Measurements from ENCODE around the gene TM6SF1. TPM values are rescaled to one million over a fixed set of nuclear protein-coding genes. Genes with fewer than 3 reads are reported as not detected.

TM6SF1 gene
- total RNA-seq, 4 donors from 2014 or later, result 0.45 to 4.3 (median 2.5) TPM

- Histone ChIP-seq H3K9me3 (peaks cover 0 to 22% (median 0%) of the 10 kb centered on the region in 3 donors), H3K36me3 (no peaks in the 10 kb centered on the region), H3K4me3 (no peak overlapping the region), H3K4me1 (no peaks in the 10 kb centered on the region), H3K27ac (no peak overlapping the region), H3K27me3 (no peaks in the 10 kb centered on the region)
- TF ChIP-seq POLR2A (IDR thresholded peaks at IDR 0.05) (no peak), CTCF (IDR thresholded peaks at IDR 0.05) (no peak)
- DNase-seq, result no peak
- intact Hi-C loops (cut with DNase I), result no loop called here
- 67 to 68% methylated on average over 4 of the region's 4 CpGs for WGBS, 2 donors
Observed at GRCh38 chr15:83170474-83171165, 63.2 kb downstream of the TM6SF1 start.

GRCh38 chr15:83174891-83175290 is 67.4 kb downstream of the TM6SF1 start:
- intact Hi-C loops (cut with DNase I), result no loop called here
- no peak for TF ChIP-seq POLR2A (IDR thresholded peaks at IDR 0.05)
- no peak for TF ChIP-seq CTCF (IDR thresholded peaks at IDR 0.05)
- no peaks in the 10 kb centered on the region for H3K27me3 ChIP-seq
- WGBS, 2 donors, result 83 to 92% methylated on average over 1 of the region's 1 CpG
- H3K9me3 ChIP-seq, result no peaks in the 10 kb centered on the region
- no peaks in the 10 kb centered on the region for H3K4me1 ChIP-seq
- no peak overlapping the region for H3K4me3 ChIP-seq
- H3K36me3 ChIP-seq, result no peaks in the 10 kb centered on the region
- no peak for DNase-seq
- H3K27ac ChIP-seq, result no peak overlapping the region

- TF ChIP-seq CTCF (IDR thresholded peaks at IDR 0.05) (no peak), POLR2A (IDR thresholded peaks at IDR 0.05) (no peak)
- DNase-seq, result no peak
- H3K4me3 ChIP-seq, result no peak overlapping the region
- H3K27me3 ChIP-seq, result no peaks in the 10 kb centered on the region
- no peaks in the 10 kb centered on the region for H3K9me3 ChIP-seq
- no peaks in the 10 kb centered on the region for H3K36me3 ChIP-seq
- no peak overlapping the region for H3K27ac ChIP-seq
- intact Hi-C loops (cut with DNase I), result no loop called here
- no peaks in the 10 kb centered on the region for H3K4me1 ChIP-seq
- 70 to 85% methylated on average over 2 of the region's 2 CpGs for WGBS, 2 donors
Observed at GRCh38 chr15:83178390-83178789, 70.9 kb downstream of the TM6SF1 start.

GRCh38 chr15:83178869-83179325 is 71.5 kb downstream of the TM6SF1 start:
- no peak overlapping the region for H3K4me3 ChIP-seq
- DNase-seq, result no peak
- 93 to 100% methylated on average over 3 of the region's 3 CpGs for WGBS, 2 donors
- no peaks in the 10 kb centered on the region for H3K36me3 ChIP-seq
- TF ChIP-seq CTCF (IDR thresholded peaks at IDR 0.05) (no peak), POLR2A (IDR thresholded peaks at IDR 0.05) (no peak)
- H3K9me3 ChIP-seq, result no peaks in the 10 kb centered on the region
- H3K27ac ChIP-seq, result no peak overlapping the region
- intact Hi-C loops (cut with DNase I), result no loop called here
- no peaks in the 10 kb centered on the region for H3K27me3 ChIP-seq
- no peaks in the 10 kb centered on the region for H3K4me1 ChIP-seq

GRCh38 chr15:83185561-83185960 is 78.1 kb downstream of the TM6SF1 start:
- Histone ChIP-seq H3K36me3 (no peaks in the 10 kb centered on the region), H3K9me3 (no peaks in the 10 kb centered on the region), H3K27ac (no peak overlapping the region), H3K4me1 (no peaks in the 10 kb centered on the region), H3K27me3 (no peaks in the 10 kb centered on the region), H3K4me3 (no peak overlapping the region)
- DNase-seq, result no peak
- 91% methylated on average over 3 of the region's 3 CpGs for WGBS, 2 donors
- TF ChIP-seq POLR2A (IDR thresholded peaks at IDR 0.05) (no peak), CTCF (IDR thresholded peaks at IDR 0.05) (no peak)
- intact Hi-C loops (cut with DNase I), result no loop called here

Small RNA genes within 50 kb of the gene (small RNA-seq; reads per million reads assigned to genes)
- 0 reads per million in 4 donors for gene MIR4515

Other genes with a start within 250 kb of the TM6SF1 start
- 10 to 100 TPM; 30.9 to 59.0 (median 39.4) TPM for gene HOMER2, start 154.9 kb upstream of the TM6SF1 start, total RNA-seq
- 10 to 100 TPM; 29.1 to 31.5 (median 31.1) TPM for gene RAMAC, start 121.4 kb upstream of the TM6SF1 start, total RNA-seq
- gene C15orf40, start 96.0 kb upstream of the TM6SF1 start, total RNA-seq, result 10 to 100 TPM in 3 of 4 donors, 1 to 10 TPM in 1; 6.1 to 31.4 (median 18.6) TPM
- gene BTBD1, start 40.4 kb upstream of the TM6SF1 start, total RNA-seq, result 10 to 100 TPM; 37.3 to 60.8 (median 55.9) TPM
- gene HDGFL3, start 100.2 kb downstream of the TM6SF1 start, total RNA-seq, result 10 to 100 TPM in 2 of 4 donors, 1 to 10 TPM in 2; 3.7 to 47.7 (median 17.1) TPM
- gene BNC1, start 177.0 kb downstream of the TM6SF1 start, total RNA-seq, result 10 to 100 TPM; 21.2 to 38.3 (median 26.7) TPM

Measured in esophagus squamous epithelium (tissue), 5 donors.